Left ventricle myocardium inferior (tissue), 1 donor: Measurements from ENCODE around the gene RIPOR1. TPM values are rescaled to one million over a fixed set of nuclear protein-coding genes. Genes with fewer than 3 reads are reported as not detected.

Experiments
- DNase-seq: peaks from one replicate; pipeline ENCODE4 v3.0.0-alpha.2; 2020
- H3K27ac ChIP-seq: fragments of 200-600 bp; replicated peaks from 2 replicates; pipeline ENCODE4 v1.8.0; 2021
- H3K27me3 ChIP-seq: fragments of 200-600 bp; 2 replicates; pipeline ENCODE4 v1.8.0; 2021; ENCODE audit warnings: low read depth
- H3K36me3 ChIP-seq: fragments of 200-600 bp; 2 replicates; pipeline ENCODE4 v1.8.0; 2021
- H3K4me1 ChIP-seq: fragments of 200-600 bp; 2 replicates; pipeline ENCODE4 v1.8.0; 2021
- H3K4me3 ChIP-seq: fragments of 200-600 bp; 2 replicates; pipeline ENCODE4 v1.8.0; 2021; ENCODE audit warnings: mild to moderate bottlenecking, moderate library complexity
- H3K9me3 ChIP-seq: fragments of 200-600 bp; replicated peaks from 2 replicates; pipeline ENCODE4 v1.8.0; 2021
- intact Hi-C: fragments of 100-400 bp; cut with micrococcal nuclease; formaldehyde crosslinking; loops from one replicate; pipeline ENCODE4 v1.11.0; 2022
- total RNA-seq: library from RNA; stranded (reverse); fragmentation: NEBNext Ultra II Directional; extraction: Animal tissue kit (Norgen Biotek cat#: 25700); gene quantifications from one replicate; pipeline ENCODE4 v1.2.1, GENCODE V29; 2021
- TF ChIP-seq, protein P1 (sequence below): fragments of 200-600 bp; IDR thresholded peaks from 2 replicates; pipeline ENCODE4 v1.8.0; 2021; ENCODE audit warnings: antibody characterized with exemption, mild to moderate bottlenecking, borderline replicate concordance
- donor health status: DM: no; HTN: yes; CAD: no; lungs with severe emphysema.

The RIPOR1 gene
- total RNA-seq, 1 donor from 2014 or later: 79.7 TPM

DNA sequence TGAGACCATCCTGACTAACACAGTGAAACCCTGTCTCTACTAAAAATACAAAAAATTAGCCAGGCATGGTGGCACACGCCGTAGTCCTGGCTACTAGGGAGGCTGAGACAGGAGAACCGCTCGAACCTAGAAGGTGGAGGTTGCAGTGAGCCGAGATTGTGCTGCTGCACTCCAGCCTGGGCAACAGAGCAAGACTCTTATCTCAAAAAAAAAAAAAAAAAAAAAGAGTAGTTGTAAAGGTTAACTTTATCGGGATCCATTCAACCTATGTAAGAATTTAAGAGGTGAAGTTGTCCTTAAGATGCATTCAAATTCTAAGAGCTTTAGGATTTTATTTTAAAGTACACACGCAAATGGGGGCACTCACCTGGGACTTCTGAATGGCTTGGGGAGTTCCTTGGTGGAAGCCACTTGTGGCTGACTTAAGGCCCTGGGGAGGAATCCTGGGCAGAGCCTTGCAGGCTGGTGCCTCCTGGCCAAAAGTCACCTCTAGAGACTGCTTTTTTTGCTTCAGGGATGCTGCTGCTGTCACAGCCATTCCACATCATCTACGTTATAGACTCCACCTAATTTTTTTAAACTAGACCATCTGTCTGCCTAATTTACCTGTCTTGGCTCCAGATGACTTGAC lies 37.0 kb downstream of the RIPOR1 start:
- no peak for DNase-seq
- Histone ChIP-seq H3K27me3 (no peaks in the 10 kb centered on the region), H3K9me3 (no peaks in the 10 kb centered on the region), H3K4me3 (no peak overlapping the region), H3K36me3 (no peaks in the 10 kb centered on the region), H3K4me1 (peaks cover 57% of the 10 kb centered on the region), H3K27ac (no peak overlapping the region)
- intact Hi-C loops: no loop called here
- TF ChIP-seq, protein P1, sequence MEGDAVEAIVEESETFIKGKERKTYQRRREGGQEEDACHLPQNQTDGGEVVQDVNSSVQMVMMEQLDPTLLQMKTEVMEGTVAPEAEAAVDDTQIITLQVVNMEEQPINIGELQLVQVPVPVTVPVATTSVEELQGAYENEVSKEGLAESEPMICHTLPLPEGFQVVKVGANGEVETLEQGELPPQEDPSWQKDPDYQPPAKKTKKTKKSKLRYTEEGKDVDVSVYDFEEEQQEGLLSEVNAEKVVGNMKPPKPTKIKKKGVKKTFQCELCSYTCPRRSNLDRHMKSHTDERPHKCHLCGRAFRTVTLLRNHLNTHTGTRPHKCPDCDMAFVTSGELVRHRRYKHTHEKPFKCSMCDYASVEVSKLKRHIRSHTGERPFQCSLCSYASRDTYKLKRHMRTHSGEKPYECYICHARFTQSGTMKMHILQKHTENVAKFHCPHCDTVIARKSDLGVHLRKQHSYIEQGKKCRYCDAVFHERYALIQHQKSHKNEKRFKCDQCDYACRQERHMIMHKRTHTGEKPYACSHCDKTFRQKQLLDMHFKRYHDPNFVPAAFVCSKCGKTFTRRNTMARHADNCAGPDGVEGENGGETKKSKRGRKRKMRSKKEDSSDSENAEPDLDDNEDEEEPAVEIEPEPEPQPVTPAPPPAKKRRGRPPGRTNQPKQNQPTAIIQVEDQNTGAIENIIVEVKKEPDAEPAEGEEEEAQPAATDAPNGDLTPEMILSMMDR: no peak

DNA sequence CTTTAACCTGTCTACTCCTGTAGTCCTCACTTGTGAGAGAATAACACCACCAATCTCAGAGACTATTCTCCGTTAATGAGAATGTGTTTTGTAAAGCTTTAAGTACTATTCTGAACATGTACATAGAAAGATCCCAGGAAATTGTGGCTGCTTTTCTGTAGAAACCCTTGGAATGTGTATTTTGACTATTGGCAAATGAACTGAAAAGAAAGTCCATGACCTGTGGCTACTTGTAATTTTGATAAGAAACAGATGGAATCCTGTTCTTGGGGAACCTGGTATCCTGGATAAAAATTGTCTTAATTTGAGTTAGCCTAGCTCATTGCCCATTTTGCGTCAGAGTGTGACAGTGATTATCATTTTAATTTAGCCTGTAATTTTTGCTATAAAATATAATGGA lies 42.8 kb downstream of the RIPOR1 start:
- DNase-seq: no peak
- Histone ChIP-seq H3K27me3 (no peaks in the 10 kb centered on the region), H3K36me3 (peaks cover 44% of the 10 kb centered on the region), H3K4me1 (peaks cover 12% of the 10 kb centered on the region), H3K27ac (no peak overlapping the region), H3K9me3 (no peaks in the 10 kb centered on the region), H3K4me3 (no peak overlapping the region)
- TF ChIP-seq, protein P1: no peak
- intact Hi-C loops: loop anchor here (10.0 kb wide), 1 partner anchor 63 kb away; no protein-coding TSS in a partner anchor

DNA sequence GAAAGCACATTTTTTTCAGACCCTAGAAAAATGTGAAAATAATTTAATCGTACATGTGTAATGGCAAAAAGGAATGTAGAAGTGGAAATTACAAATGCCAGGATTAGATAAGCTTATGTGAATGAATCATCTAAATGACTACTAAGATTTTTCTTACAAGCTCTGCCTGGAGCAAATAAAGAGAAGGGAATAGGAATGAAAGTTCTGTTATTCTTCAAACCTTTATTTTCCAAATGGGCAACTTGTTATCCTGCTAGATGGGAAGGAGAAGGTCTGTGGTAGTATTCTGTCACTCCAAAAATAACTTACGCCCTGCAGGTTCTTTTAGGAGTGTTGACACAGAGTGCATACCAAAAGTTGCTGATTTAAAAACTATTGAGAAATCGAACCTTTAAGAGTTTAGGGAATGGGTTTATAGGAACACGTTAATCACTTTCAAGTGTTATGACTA lies 43.4 kb downstream of the RIPOR1 start:
- Histone ChIP-seq H3K27ac (no peak overlapping the region), H3K9me3 (no peaks in the 10 kb centered on the region), H3K27me3 (no peaks in the 10 kb centered on the region), H3K36me3 (peaks cover 44% of the 10 kb centered on the region), H3K4me3 (no peak overlapping the region), H3K4me1 (peaks cover 7% of the 10 kb centered on the region)
- intact Hi-C loops: loop anchor here (10.0 kb wide), 1 partner anchor 63 kb away; no protein-coding TSS in a partner anchor
- TF ChIP-seq, protein P1: no peak
- no peak for DNase-seq

DNA sequence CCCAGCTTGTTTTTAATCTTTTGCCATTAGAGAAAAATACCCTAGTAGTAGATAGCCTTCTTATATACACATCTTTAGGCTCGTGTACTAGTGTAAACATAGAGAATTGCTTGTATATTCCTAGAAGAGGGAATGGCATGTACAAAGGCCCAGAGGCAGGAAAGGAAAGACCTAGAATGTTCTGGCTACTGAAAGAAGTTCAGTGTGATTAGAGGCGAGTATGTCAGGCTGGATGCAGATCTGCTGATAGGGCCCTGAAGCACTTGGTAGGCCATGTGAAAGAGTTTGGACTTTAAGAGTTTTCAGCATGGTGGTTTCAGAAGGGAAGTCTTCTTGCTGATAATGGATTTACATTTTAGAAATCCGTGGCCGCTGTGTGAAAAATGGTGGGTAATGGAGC lies 51.1 kb downstream of the RIPOR1 start:
- intact Hi-C loops: loop anchor here (10.0 kb wide), 1 partner anchor 55 kb away; no protein-coding TSS in a partner anchor

DNA sequence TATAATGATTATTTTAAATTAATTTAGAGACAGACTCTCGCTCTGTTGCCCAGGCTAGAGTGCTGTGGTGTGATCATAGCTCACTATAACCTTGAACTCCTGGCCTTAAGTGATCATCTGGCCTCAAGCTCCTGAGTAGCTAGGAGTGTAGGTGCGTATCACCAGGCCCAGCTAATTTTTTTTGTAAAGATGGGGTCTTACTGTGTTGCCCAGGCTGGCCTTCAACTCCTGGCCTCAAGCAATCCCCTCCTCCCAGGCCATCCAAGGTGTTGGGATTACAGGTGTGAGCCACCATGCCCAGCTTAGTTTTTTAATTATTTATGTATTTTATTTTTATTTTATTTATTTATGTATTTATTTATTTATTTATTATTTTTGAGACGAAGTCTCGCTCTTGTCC lies 51.6 kb downstream of the RIPOR1 start:
- intact Hi-C loops: no loop called here
- Histone ChIP-seq H3K36me3 (peaks cover 7% of the 10 kb centered on the region), H3K4me1 (no peaks in the 10 kb centered on the region), H3K27me3 (no peaks in the 10 kb centered on the region), H3K4me3 (no peak overlapping the region), H3K9me3 (no peaks in the 10 kb centered on the region), H3K27ac (no peak overlapping the region)
- TF ChIP-seq, protein P1: no peak
- no peak for DNase-seq

More for the DNA sequence above, 51.1 kb downstream of the RIPOR1 start:
- H3K27me3 ChIP-seq: no peaks in the 10 kb centered on the region
- no peak overlapping the region for H3K4me3 ChIP-seq
- H3K27ac ChIP-seq: no peak overlapping the region
- TF ChIP-seq, protein P1: no peak
- H3K36me3 ChIP-seq: peaks cover 13% of the 10 kb centered on the region
- H3K4me1 ChIP-seq: no peaks in the 10 kb centered on the region
- DNase-seq: no peak
- no peaks in the 10 kb centered on the region for H3K9me3 ChIP-seq
